ENCODE measurements around the gene ANKRD44.

ANKRD44 gene

DNA sequence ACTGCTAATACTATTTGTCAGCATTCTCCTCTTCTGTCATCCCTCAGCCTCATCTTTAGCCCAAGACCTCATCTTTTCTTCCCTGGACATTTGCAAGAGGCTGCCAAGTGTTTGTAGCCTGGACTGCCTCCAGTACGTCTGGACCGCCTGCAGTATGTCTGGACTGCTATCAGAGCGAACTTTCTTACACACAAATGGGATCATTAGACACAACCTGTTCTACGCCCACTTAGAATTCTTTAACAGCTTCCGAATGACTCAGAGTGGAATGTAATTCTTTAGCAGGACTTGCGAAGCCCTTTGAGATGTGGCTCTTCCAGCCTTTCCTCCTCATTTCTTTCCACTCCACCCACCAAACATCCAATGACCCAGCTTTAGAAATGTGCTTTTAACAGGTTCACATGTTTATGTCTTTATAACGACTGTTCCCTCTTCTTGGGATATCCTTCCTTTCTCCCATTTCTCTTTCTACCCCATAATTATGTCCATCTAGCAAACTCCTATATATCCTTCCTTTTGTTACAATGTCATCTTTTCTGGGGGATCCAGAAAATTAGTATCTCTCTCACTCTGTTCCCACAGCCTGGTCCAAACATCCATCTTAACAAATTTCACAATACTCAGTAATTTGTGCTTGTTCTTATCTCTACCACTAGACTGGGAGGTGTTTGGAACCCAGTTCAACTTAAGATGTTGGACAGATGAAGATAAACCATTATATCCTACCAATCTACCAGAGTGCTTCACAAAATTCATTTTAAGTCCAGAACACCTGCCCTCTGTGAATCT is 212.8 kb downstream of the ANKRD44 start:
- TF ChIP-seq ZFX (IDR thresholded peaks at IDR 0.05; ENCODE audit: borderline replicate concordance), result no peak
- TF ChIP-seq, protein P1, sequence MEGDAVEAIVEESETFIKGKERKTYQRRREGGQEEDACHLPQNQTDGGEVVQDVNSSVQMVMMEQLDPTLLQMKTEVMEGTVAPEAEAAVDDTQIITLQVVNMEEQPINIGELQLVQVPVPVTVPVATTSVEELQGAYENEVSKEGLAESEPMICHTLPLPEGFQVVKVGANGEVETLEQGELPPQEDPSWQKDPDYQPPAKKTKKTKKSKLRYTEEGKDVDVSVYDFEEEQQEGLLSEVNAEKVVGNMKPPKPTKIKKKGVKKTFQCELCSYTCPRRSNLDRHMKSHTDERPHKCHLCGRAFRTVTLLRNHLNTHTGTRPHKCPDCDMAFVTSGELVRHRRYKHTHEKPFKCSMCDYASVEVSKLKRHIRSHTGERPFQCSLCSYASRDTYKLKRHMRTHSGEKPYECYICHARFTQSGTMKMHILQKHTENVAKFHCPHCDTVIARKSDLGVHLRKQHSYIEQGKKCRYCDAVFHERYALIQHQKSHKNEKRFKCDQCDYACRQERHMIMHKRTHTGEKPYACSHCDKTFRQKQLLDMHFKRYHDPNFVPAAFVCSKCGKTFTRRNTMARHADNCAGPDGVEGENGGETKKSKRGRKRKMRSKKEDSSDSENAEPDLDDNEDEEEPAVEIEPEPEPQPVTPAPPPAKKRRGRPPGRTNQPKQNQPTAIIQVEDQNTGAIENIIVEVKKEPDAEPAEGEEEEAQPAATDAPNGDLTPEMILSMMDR (IDR thresholded peaks at IDR 0.05), result no peak
- no peak overlapping the region for H3K27ac ChIP-seq

DNA sequence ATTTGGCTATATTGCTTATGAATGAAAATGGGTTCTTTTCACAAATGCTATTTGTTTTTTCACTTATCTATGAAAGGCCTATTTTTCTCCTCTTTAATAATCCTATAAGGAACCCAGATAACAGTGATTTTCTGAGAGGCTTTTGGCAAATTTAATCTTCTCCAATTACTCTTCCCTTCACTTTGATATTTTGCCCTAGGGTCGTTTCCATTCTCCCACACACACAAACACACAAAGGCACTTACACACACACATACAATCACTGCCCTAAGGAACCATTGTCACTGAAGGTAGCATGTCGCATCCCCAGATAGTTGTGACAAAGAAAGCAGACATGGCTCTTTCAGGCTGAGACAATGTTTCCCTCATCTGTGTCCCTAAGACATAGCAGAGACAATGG is 213.9 kb downstream of the ANKRD44 start:
- TF ChIP-seq ZFX (IDR thresholded peaks at IDR 0.05; ENCODE audit: borderline replicate concordance), result no peak
- TF ChIP-seq, protein P1 (IDR thresholded peaks at IDR 0.05), result no peak
- H3K27ac ChIP-seq, result no peak overlapping the region

DNA sequence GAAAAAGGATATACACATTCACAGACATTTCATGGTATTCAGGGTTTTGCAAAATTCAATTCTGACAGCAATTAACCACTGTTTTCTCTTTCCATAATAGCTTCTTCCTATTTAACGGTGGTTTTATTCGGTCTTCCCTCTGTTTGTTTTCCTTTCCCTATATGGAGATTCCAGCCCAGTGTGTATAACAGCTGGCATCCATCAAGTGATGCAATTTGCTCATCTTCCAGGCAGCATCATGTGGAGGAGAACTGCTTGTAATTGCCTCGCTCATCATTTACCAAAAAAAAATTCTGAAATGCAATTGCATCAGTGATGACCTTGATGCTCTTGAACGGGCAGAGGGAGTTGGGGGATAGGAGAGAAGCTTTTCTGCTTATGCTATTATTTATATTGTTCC is 218.1 kb downstream of the ANKRD44 start:
- H3K27ac ChIP-seq, result no peak overlapping the region
- TF ChIP-seq, protein P1 (IDR thresholded peaks at IDR 0.05), result no peak
- TF ChIP-seq ZFX (IDR thresholded peaks at IDR 0.05; ENCODE audit: borderline replicate concordance), result no peak

DNA sequence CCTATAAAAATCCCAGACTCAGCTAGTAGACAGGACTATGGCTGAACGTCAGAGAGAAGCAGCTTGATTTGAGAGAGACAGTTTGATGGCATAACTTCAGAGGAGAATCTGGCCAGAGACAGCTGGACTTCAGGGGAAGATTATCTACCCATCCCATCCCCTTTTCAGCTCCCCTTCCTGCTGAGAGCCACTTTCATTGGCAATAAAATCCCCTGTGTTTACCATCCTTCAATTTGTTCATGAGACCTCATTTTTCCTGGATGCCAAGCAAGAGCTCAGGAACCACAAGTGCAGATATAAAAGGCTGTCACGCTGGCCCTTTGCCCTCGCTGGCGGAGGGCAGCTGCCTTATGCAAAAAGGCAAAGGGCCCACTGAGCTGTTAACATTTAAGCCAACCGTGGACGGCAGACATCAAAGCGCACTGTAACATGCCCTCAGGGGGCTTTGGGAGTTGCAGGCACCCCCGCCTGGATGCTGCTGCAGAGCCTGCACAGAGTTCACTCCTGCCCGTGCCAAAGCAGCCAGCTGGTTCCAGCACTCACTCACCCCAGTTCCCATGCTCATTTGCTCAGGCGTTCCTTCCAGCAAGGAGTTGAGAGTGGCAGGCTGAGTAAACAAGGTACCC is 219.7 kb downstream of the ANKRD44 start:
- TF ChIP-seq, protein P1 (IDR thresholded peaks at IDR 0.05), result no peak
- no peak for TF ChIP-seq ZFX (IDR thresholded peaks at IDR 0.05; ENCODE audit: borderline replicate concordance)
- no peak overlapping the region for H3K27ac ChIP-seq

DNA sequence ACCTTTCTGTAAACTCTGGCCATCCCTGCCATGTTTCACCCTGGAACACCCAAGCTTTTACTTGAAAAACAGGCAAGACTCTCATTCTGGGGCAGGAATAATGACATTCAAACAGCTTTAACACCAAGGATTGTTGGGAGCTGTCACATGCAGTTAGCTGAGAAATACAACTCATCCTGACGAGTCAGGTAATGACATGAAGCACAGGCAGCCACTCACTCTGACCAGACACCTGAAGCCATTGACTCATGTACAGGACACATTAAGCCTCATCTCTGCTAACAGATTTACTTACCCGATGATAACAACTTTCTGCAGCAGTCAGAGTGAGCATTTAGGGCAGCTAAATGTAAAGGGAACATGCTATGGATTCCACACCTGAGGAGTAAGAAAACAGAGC is 220.9 kb downstream of the ANKRD44 start:
- no peak overlapping the region for H3K27ac ChIP-seq
- TF ChIP-seq, protein P1 (IDR thresholded peaks at IDR 0.05), result no peak
- TF ChIP-seq ZFX (IDR thresholded peaks at IDR 0.05; ENCODE audit: borderline replicate concordance), result no peak

DNA sequence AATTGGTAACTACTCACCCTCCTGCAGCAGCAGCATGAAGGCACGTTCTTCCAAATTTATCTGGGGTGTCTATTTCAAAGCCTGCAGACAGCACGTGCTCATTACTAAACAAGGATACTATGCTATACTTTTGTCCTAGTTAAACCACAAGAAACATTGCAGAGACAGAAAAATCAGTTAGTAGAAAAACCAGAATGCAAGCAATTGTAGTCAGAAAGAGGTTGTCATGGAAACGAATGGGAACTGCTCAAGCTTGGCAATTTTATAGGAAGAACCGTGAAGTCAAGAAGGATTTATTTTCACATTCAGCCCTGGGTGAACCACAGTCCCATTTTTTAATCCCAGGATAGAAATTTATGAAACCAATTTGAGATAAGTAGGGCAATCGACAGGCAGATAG is 221.9 kb downstream of the ANKRD44 start:
- H3K27ac ChIP-seq, result no peak overlapping the region

More for the DNA sequence above, 221.9 kb downstream of the ANKRD44 start:
- TF ChIP-seq, protein P1 (IDR thresholded peaks at IDR 0.05), result no peak
- no peak for TF ChIP-seq ZFX (IDR thresholded peaks at IDR 0.05; ENCODE audit: borderline replicate concordance)

Measured in 22Rv1 (cell line).